ENCODE results near the gene CEP112.

DNA sequence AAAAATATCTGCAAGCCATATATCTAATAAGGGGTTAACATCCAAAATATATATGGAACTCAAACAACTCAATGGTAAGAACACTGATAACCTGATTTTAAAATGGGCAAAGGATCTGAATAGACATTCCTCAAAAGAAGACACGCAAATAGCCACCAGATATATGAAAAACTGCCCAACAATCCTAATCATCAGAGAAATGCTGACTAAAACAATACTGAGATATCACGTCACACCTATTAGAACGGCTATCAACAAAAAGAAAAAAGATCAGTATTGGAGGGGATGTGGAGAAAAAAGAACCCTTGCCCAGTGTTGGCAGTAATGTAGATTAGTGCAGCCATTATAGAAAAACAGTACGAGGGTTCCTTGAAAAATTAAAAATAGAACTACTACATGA lies 97.2 kb downstream of the CEP112 start:
- TF ChIP-seq EZH2 (IDR thresholded peaks at IDR 0.05) (no peak), POLR2AphosphoS5 (IDR thresholded peaks at IDR 0.05; ENCODE audit: borderline replicate concordance, low read depth, low read length) (no peak), FOXP2 (optimal IDR thresholded peaks at IDR 0.05; ENCODE audit: control extremely low read depth, extremely low read length, insufficient read depth) (no peak)

All from SK-N-MC (cell line).